ENCODE measurements around the gene KIAA0513. TPM values are rescaled to one million over a fixed set of nuclear protein-coding genes. Genes with fewer than 3 reads are reported as not detected.

KIAA0513 gene
- total and polyA plus RNA-seq, 2 of the 13 experiments (the other 11 are each of a cell fraction or from before 2014, with no cell fraction given), result 1.8 TPM

DNA sequence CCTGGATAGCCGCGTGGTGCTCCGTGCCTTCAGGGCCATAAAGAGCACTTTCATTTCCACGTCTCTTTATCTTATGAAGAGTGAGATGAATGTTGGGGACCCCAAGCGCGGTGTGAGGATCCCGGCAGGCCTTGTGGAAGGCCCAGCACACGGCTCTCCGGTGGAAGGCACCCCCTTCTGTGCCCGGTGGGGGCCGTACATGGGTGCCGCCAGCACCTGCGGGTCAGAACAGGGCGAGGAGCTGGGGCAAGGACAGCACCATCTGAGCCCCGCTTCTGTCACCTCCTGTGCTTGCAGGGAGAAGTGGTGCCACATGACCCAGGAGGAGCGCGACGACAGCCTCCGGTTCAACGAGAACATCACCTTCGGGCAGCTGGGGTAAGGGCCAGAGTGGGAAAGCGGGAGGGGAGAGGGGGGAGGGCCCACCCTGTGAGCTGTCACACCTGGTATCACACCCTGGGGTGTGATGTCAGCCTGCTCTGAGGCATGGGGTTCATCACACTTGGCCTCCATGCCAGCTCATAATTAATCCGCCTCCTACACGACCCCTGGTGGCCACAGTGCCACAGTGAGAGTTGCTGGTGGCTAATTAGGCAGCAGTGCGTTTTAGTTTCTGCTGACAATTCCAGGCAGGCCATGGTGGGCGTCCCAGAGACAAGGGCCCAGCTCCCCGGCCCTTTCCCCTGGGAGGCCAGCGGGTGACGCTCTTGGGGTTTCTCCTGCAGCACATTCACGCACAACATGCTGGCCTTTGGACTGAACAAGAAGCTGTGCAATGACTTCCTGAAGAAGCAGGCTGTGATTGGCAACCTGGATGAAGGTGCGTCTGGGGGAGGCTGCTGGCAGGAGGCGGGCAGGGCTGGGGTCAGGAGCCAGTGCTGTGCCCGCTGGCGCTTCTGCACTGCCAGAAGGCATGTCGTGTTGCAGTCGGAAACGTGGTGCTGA is 59.0 kb downstream of the KIAA0513 start (continued):
- TF ChIP-seq ZFP91 (CRISPR knock-in tag; IDR thresholded peaks at IDR 0.05; ENCODE audit: borderline replicate concordance), result peak; percentile 43; the same call in 1 of the 2 replicates
- peak in 1 of 2 experiments; percentile 29; a peak in 1 of 4 replicates for TF ChIP-seq MAFK (conservative IDR thresholded peaks at IDR 0.05 in 1 of 2, IDR thresholded peaks at IDR 0.05 in 1 of 2; ENCODE audit: low read length in 2 of 2)
- TF ChIP-seq XRCC5 (optimal IDR thresholded peaks at IDR 0.05; ENCODE audit: low read length), result peak; percentile 71
- 0 out of 2 replicates have a peak, but pooled peaks have one; percentile 25 for TF ChIP-seq TMF1 (CRISPR knock-in tag; IDR thresholded peaks at IDR 0.05; ENCODE audit: low read depth)
- TF ChIP-seq, protein P1, sequence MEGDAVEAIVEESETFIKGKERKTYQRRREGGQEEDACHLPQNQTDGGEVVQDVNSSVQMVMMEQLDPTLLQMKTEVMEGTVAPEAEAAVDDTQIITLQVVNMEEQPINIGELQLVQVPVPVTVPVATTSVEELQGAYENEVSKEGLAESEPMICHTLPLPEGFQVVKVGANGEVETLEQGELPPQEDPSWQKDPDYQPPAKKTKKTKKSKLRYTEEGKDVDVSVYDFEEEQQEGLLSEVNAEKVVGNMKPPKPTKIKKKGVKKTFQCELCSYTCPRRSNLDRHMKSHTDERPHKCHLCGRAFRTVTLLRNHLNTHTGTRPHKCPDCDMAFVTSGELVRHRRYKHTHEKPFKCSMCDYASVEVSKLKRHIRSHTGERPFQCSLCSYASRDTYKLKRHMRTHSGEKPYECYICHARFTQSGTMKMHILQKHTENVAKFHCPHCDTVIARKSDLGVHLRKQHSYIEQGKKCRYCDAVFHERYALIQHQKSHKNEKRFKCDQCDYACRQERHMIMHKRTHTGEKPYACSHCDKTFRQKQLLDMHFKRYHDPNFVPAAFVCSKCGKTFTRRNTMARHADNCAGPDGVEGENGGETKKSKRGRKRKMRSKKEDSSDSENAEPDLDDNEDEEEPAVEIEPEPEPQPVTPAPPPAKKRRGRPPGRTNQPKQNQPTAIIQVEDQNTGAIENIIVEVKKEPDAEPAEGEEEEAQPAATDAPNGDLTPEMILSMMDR (CRISPR knock-in tag; IDR thresholded peaks at IDR 0.05), result peak; percentile 92
- TF ChIP-seq ZSCAN5A (CRISPR knock-in tag; IDR thresholded peaks at IDR 0.05; ENCODE audit: borderline replicate concordance), result no peak
- TF ChIP-seq, protein P2, sequence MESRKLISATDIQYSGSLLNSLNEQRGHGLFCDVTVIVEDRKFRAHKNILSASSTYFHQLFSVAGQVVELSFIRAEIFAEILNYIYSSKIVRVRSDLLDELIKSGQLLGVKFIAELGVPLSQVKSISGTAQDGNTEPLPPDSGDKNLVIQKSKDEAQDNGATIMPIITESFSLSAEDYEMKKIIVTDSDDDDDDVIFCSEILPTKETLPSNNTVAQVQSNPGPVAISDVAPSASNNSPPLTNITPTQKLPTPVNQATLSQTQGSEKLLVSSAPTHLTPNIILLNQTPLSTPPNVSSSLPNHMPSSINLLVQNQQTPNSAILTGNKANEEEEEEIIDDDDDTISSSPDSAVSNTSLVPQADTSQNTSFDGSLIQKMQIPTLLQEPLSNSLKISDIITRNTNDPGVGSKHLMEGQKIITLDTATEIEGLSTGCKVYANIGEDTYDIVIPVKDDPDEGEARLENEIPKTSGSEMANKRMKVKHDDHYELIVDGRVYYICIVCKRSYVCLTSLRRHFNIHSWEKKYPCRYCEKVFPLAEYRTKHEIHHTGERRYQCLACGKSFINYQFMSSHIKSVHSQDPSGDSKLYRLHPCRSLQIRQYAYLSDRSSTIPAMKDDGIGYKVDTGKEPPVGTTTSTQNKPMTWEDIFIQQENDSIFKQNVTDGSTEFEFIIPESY (CRISPR knock-in tag; IDR thresholded peaks at IDR 0.05), result 0 out of 2 replicates have a peak, but pooled peaks have one; percentile 11
- TF ChIP-seq, protein P3, sequence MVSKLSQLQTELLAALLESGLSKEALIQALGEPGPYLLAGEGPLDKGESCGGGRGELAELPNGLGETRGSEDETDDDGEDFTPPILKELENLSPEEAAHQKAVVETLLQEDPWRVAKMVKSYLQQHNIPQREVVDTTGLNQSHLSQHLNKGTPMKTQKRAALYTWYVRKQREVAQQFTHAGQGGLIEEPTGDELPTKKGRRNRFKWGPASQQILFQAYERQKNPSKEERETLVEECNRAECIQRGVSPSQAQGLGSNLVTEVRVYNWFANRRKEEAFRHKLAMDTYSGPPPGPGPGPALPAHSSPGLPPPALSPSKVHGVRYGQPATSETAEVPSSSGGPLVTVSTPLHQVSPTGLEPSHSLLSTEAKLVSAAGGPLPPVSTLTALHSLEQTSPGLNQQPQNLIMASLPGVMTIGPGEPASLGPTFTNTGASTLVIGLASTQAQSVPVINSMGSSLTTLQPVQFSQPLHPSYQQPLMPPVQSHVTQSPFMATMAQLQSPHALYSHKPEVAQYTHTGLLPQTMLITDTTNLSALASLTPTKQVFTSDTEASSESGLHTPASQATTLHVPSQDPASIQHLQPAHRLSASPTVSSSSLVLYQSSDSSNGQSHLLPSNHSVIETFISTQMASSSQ (IDR thresholded peaks at IDR 0.05; ENCODE audit: low read depth), result no peak
- TF ChIP-seq, protein P3 (CRISPR knock-in tag; IDR thresholded peaks at IDR 0.05; ENCODE audit: borderline replicate concordance), result no peak
- TF ChIP-seq HOXA3 (CRISPR knock-in tag; IDR thresholded peaks at IDR 0.05), result peak; percentile 16; the same call in 1 of the 2 replicates
- TF ChIP-seq ZNF224 (CRISPR knock-in tag; IDR thresholded peaks at IDR 0.05), result no peak
- TF ChIP-seq, protein P4, sequence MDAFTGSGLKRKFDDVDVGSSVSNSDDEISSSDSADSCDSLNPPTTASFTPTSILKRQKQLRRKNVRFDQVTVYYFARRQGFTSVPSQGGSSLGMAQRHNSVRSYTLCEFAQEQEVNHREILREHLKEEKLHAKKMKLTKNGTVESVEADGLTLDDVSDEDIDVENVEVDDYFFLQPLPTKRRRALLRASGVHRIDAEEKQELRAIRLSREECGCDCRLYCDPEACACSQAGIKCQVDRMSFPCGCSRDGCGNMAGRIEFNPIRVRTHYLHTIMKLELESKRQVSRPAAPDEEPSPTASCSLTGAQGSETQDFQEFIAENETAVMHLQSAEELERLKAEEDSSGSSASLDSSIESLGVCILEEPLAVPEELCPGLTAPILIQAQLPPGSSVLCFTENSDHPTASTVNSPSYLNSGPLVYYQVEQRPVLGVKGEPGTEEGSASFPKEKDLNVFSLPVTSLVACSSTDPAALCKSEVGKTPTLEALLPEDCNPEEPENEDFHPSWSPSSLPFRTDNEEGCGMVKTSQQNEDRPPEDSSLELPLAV (CRISPR knock-in tag; conservative IDR thresholded peaks at IDR 0.05; ENCODE audit: low read depth), result no peak
- no peak for TF ChIP-seq KDM4B (CRISPR knock-in tag; IDR thresholded peaks at IDR 0.05)

Measured in HepG2 (cell line).